Measurements from ENCODE around the gene SMIM23.

DNA sequence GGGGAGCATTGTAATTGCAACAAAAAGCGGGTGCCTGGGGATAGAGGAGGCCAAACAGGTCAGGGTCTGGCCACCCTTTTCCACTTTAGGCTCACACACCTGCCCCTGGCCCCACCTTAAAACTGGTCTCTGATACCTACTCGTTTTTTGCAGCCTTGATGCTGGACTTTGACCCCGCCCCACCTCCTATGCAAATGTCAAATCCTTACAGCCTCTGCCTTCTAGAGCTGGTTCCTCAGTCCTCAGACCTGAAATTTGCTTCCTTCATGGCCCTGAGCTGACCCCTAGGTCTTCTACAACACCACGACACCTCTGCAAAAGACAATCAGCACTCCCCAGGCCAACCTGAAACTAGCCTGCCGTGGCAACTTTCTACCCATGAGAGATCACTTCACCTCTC, 37.7 kb downstream of the SMIM23 start:
- TF ChIP-seq, protein P1, sequence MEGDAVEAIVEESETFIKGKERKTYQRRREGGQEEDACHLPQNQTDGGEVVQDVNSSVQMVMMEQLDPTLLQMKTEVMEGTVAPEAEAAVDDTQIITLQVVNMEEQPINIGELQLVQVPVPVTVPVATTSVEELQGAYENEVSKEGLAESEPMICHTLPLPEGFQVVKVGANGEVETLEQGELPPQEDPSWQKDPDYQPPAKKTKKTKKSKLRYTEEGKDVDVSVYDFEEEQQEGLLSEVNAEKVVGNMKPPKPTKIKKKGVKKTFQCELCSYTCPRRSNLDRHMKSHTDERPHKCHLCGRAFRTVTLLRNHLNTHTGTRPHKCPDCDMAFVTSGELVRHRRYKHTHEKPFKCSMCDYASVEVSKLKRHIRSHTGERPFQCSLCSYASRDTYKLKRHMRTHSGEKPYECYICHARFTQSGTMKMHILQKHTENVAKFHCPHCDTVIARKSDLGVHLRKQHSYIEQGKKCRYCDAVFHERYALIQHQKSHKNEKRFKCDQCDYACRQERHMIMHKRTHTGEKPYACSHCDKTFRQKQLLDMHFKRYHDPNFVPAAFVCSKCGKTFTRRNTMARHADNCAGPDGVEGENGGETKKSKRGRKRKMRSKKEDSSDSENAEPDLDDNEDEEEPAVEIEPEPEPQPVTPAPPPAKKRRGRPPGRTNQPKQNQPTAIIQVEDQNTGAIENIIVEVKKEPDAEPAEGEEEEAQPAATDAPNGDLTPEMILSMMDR (conservative IDR thresholded peaks at IDR 0.05; ENCODE audit: low read length) = no peak
- TF ChIP-seq EZH2phosphoT487 (IDR thresholded peaks at IDR 0.05; ENCODE audit: borderline replicate concordance, low read depth, low read length) = no peak

Data from OCI-LY7 (cell line).